HG02970 (cell line): ENCODE measurements around the gene VRK2.
"Not testable (repeated sequence)": the region's sequence is repeated elsewhere in the genome, so short reads cannot be mapped to it uniquely, and the experiment has no call there.

ENCODE experiments used
- ATAC-seq: cut with Tn5 transposase; IDR thresholded peaks from one replicate; pipeline ENCODE4 v1.9.1; 2021; ENCODE audit warnings: mild to moderate bottlenecking, moderate library complexity, moderate number of reproducible peaks; ENCODE audit not compliant: unreplicated experiment, low FRiP score

Gene VRK2

DNA sequence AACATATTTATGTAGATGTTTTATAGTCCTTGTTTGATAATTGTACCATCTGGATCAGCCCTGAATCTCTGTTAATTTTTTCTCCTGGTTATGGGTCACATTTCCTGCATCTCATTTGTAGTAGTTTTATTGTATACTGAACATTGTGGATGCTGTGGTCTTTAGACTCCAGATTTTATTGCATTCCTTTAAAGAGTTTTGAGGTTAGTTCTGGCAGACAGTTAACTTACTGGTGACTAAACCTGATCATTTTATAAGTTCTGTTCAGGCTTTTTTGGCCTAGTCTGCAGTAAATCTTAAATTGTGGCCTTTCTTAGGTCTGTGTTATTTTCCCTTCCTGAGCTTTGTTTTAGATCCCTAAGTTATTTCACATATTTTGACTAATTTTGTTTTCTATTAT lies 110.2 kb downstream of the VRK2 start:
- no peak for ATAC-seq

DNA sequence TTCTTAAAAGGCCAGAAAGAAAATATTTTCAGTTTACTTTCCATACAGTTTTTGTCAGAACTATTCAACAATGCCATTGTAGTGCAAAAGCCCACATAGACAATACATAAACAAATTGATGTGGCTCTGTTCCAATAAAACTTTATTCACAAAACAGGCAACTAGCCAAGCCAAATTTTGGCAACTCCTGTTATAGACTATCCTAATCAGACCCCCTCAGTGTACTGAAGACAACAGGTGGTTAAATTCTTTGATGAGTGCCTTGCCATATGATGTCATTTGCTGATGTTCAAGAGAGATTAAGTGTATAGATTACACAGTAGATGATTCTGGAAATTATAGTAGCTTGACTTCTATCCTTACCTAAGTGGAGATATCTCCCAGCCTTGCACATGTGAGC lies 111.1 kb downstream of the VRK2 start:
- ATAC-seq, result no peak

DNA sequence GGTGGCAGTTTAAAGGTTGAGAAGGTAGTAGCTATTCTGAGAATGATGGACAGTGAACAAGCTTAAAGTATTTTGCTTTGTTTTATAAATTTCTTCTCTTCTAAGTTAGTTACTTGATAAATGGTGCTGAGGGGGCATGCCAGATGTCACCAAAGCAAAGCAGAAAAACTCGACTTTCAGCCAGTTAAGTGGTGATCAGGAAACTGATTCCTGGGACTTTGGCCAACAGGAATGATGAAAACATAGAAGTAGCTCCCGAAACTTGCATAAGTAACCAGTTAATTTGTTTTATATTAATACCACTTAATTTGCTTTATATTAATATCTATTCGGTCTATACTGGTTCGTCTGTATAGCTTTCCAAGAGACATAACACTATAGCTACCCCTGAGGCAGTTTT lies 111.9 kb downstream of the VRK2 start:
- ATAC-seq, result no peak

DNA sequence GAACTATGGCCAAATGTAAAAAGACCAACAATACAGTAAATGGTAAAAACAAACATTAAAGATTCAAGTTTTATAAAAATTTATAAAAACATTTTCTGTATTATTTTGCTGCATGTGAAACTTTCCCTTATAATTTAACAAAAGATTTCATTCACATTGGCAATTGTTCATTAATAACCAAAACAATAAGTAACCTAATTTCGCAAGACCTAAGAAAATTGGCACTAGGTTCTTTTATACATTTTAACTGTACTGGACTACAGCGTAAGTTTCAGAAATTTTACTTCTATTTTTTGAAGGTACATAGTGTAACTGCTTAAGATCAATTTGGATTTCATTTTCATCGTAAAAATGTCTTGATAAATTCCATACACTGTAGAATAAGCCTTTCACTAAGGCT lies 117.3 kb downstream of the VRK2 start:
- ATAC-seq, result no peak

DNA sequence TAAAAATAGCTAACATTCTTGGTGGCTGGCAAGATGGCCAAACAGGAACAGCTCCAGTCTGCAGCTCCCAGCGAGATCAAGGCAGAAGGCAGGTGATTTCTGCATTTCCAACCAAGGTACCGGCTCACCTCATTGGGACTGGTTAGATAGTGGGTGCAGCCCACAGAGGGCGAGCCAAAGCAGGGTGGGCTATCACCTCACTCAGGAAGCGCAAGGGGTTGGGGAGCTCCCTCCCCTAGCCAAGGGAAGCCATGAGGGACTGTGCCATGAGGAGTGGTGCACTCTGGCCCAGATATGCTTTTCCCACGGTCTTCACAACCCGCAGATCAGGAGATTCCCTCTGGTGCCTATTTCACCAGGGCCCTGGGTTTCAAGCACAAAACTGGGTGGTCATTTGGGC lies 121.5 kb downstream of the VRK2 start:
- not testable (repeated sequence) for ATAC-seq

DNA sequence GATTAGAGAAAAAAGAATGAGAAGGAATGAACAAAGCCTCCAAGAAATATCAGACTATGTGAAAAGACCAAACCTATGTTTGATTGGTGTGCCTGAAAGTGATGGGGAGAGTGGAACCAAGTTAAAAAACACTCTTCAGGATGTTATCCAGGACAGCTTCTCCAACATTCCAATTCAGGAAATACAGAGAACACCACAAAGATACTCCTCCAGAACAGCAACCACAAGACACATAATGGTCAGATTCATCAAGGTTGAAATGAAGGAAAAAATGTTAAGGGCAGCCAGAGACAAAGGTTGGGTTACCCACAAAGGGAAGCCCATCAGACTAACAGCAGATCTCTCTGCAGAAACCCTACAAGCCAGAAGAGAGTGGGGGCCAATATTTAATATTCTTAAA lies 123.2 kb downstream of the VRK2 start:
- not testable (repeated sequence) for ATAC-seq

DNA sequence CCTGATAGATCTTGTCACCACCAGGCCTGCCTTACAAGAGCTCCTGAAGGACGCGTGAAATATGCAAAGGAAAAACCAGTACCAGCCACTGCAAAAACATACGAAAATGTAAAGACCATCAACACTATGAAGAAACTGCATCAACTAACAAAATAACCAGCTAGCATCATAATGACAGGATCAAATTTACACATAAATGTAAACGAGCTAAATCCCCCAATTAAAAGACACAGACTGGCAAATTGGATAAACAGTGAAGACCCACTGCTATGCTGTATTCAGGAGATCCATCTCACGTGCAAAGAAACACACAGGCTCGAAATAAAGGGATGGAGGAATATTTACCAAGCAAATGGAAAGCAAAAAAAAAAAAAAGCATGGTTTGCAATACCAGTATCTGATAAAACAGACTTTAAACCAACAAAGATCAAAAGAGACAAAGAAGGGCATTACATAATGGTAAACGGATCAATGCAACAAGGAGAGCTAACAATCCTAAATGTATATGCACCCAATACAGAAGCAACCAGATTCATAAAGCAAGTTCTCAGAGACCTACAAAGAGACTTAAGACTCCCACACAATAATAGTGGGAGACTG lies 123.8 kb downstream of the VRK2 start:
- not testable (repeated sequence) for ATAC-seq

DNA sequence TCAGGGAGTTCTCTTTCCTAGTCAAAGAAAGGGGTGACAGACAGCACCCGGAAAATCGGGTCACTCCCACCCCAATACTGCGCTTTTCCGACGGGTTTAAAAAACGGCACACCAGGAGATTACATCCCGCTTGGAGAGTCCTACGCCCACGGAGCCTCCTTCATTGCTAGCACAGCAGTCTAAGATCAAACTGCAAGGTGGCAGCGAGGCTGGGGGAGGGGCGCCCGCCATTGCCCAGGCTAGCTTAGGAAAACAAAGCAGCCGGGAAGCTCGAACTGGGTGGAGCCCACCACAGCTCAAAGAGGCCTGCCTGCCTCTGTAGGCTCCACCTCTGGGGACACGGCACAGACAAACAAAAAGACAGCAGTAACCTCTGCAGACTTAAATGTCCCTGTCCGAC lies 125.2 kb downstream of the VRK2 start:
- not testable (repeated sequence) for ATAC-seq

DNA sequence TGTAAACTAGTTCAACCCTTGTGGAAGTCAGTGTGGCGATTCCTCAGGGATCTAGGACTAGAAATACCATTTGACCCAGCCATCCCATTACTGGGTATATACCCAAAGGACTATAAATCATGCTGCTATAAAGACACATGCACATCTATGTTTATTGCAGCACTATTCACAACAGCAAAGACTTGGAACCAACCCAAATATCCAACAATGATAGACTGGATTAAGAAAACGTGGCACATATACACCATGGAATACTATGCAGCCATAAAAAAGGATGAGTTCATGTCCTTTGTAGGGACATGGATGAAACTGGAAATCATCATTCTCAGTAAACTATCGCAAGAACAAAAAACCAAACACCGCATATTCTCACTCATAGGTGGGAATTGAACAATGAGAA lies 130.6 kb downstream of the VRK2 start:
- not testable (repeated sequence) for ATAC-seq

DNA sequence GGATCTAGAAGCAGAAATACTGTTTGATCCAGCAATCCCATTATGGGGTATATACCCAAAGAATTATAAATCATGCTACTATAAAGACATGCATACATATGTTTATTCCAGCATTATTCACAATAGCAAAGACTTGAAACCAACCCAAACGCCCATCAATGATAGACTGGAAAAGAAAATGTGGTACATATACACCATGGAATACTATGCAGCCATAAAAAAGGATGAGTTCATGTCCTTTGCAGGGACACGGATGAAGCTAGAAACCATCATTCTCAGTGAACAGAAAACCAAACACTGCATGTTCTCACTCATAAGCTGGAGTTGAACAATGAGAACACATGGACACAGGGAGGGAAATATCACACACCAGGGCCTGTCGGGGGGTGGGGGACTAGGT lies 133.6 kb downstream of the VRK2 start:
- not testable (repeated sequence) for ATAC-seq

DNA sequence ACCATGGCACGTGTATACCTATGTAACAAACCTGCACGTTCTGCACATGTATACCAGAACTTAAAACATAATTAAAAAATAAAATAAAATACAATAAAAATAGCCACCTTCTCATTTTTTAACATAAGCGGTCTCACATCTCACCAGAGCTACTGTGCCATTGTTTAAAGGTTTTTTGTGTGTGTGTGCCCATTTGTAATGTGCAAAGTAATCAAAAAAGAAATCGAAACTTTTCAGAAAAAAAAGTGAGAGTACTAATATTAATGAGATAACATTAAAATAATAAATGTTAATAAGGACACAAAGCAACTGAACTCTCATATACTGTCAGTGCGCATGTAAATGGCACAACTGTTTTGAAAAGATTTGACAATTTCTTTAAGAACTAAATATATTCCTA lies 134.0 kb downstream of the VRK2 start:
- no peak for ATAC-seq

DNA sequence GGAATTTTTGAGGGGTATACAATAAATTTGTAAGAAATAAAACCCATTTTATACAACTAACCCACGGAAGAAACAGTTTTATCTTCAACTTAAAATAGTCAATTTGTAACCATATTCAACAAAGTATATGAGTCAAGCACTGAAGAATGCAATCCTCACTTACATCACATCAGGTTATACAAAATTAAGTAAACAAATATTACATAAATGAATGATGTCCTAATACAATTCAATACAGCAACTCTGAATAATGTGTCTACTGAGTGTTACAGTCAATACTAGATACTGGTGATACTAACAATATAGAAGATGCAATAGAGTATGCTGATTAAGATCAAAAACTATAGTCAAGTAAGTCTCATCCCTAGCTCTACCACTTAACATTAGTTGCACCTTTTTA lies 135.9 kb downstream of the VRK2 start:
- no peak for ATAC-seq

DNA sequence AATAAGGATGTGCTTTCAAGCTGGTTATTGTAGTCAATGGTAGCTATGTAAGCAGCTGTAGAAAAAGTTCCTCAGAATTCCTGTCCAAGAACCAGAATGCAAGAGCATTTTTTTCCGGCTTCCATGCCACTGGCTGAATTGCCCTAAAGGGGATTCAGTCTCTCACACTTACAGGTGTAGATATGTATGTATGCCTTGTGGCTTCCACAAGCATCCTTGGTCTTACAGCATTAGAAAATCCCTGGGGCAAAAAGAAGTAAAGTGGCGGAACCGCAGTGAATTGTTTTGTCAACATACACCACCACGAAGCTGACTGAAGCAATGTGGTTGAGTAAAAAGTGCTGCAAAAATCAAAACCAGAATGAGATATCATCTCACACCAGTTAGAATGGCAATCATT lies 139.9 kb downstream of the VRK2 start:
- ATAC-seq, result no peak

DNA sequence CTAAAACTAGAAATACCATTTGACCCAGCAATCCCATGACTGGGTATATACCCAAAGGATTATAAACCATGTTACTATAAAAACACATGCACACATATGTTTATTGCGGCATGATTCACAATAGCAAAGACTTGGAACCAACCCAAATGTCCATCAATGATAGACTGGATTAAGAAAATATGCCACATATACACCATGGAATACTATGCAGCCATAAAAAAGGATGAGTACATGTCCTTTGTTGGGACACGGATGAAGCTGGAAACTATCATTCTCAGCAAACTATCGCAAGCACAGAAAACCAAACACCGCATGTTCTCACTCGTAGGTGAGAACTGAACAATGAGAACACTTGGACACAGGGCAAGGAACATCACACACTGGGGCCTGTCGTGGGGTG lies 140.4 kb downstream of the VRK2 start:
- not testable (repeated sequence) for ATAC-seq

DNA sequence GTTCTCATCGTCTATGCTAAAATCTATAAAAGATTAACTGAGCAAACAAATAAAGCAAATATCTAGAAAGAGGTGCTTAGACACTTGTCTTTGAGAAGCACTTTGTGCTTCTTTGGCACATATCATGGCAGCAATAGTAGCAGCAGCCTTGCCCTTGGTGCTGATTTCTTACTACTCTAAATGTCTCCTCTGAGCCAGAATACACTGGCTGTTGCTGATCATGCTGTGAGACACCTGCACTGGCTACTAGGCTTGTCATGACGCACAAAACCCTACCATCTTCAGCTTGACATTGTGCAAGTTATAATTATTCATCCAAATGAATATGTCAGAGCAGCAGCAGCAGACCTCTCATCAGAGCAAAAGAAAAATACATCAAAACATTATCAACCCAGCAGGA lies 147.9 kb downstream of the VRK2 start:
- ATAC-seq, result no peak

DNA sequence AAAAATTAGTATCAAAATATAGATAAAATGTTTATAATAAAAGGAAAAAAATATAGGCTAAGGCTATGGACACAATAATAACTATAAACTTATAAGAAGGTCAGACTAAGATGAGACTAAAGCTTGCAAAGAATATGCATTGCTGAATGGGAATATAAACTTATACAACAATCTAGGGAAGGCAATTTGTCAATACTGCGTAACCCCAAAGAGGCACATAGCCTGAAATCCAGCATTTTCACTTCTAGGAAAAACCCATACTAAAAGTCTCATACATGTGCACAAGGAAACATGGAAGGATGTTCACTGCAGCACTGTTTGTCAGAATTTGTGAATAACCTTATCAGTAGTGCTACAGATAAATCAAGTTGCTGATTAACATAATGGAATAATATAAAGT lies 149.1 kb downstream of the VRK2 start:
- no peak for ATAC-seq

DNA sequence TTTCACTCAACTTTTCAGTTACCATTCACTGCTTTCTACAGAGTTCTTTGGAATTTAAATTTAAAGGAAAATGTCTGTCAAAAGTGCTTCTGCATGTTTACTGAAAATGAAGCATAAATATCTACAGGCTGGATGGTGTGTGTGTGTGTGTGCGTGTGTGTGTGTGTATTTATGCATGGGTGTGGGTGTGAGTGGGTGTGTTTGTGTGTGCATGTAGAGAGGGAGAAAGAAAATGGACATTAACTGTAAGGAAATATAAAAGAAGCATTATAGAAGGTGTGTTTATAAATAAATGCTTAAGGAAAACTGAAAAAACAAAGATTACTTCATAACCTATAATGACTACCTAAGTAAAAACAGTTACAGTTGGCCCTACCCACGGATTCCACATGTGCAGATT lies 151.3 kb downstream of the VRK2 start:
- no peak for ATAC-seq

DNA sequence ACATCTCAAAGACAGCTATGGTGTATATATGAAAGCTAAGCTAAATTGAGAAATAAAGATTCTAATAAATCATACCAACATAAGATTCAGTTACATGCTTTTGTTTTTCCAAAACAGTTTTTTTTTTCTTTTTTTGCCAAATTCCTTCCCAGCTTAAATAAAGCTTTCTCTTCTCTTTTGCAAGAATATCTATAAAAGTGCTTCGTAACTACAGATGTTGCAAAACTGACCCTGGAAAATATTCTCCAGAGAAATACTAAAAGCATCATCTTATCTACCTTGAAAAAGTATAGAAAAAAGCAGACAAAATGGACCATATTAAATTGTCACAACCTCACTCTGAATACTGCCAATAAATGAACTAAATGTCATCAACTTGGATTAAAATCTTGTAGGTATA lies 155.8 kb downstream of the VRK2 start:
- no peak for ATAC-seq

DNA sequence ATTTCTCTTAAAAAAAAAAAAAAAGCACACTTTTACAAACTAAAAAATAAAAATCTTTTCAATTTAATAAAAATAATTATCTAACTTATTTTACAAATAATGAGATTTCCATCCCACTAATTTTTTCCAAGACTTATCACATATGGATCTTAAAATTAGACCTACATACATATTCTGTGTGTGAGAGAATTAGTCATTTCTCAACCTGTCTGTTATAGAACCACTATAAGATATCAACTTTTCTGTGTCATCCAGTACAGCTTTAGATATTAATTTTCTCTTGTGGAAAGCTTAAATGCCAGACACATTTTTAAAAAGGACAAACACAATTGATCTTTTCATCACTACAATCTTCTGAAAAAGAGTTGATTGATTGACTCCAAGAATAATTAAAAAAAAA lies 156.4 kb downstream of the VRK2 start:
- no peak for ATAC-seq

DNA sequence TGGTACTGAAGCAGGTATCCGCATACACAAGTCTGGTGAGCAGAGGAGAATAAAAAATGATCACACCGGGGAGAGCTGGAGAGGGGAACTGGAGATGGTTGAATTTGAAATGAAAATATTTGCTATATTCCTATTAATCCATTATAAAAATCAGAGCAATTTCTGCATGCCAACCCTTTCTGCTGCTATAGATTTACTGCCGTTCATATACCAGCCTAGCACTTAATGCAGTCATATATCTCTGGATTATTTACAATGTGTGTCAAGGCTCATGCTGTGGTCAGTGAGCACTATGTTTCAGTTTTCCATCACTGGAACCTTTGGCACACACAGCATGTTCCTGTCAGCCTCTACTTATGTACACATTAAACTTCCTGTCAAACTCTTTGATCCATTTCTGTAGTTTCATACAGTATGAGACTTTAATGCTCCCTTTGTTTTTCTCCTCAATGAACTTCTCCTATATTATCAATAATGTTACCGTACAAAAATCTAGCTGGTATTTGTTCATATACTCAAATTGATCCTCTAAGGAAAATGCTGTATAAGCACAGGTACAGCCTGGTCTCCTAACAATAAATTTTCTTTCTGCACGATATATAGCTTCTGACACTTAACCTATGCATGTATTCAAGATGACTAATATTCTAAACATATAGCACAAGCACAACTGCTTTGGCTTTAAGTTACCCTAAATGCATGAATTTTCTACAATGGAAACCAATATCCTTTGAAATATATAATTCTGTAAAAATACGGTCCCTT lies 157.8 kb downstream of the VRK2 start:
- no peak for ATAC-seq

DNA sequence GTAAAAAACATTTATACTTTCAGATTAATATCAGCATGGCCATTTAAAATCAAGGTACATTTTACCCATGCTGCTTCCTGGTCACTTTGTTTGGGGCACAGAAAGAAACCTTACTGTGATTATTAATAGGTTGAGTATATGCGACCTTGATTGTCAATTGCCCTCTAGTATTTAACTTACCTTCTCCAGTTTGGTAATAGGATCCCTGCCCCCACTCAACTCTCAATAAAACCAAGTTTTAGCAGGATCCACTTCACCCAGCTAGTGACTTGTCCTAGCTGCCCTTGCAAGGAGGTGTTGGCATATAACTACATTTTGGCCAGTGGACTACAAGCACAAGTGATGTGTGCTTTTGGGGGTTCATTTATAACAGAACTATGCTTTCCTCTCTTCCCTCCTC lies 160.2 kb downstream of the VRK2 start:
- no peak for ATAC-seq

DNA sequence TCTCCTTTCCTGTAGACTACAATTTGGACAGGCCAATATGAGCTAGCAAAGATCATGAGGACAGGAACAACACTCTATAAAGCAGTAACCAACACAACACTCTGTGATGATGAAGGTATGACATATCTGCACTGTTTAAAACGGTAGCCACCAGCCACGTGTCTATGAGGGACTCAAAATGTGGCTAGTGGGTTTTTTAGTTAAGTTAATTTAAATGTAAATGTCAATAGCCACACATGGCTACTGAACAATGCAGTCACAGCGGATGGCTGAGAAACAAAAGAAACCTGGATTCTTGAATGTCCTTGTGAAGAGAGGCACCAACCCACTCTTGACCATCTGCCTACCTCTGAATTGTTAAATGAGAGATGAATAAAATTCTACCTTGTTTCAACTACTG lies 160.6 kb downstream of the VRK2 start:
- no peak for ATAC-seq
